HPDE6-E6E7 (cell line): ENCODE measurements around the gene MEGF10.

Experiments
- DNase-seq: peaks from one replicate; pipeline ENCODE4 v3.0.0; 2011; ENCODE audit warnings: missing footprints; ENCODE audit errors: extremely low spot score

The MEGF10 gene

GRCh38 chr5:127367946-127368465 is 77.4 kb downstream of the MEGF10 start:
- no peak for DNase-seq

GRCh38 chr5:127369796-127370195 is 79.2 kb downstream of the MEGF10 start:
- DNase-seq = no peak

GRCh38 chr5:127370631-127371030 is 80.0 kb downstream of the MEGF10 start:
- DNase-seq = no peak

- no peak for DNase-seq
These were observed 83.4 kb downstream of the MEGF10 start for GRCh38 chr5:127373858-127374491.

- DNase-seq = no peak
These were observed 84.5 kb downstream of the MEGF10 start for GRCh38 chr5:127375124-127375523.

- DNase-seq = no peak
These were observed 85.0 kb downstream of the MEGF10 start for GRCh38 chr5:127375544-127376091.

GRCh38 chr5:127377651-127378050 is 87.1 kb downstream of the MEGF10 start:
- DNase-seq = no peak

GRCh38 chr5:127385936-127386335 is 95.3 kb downstream of the MEGF10 start:
- DNase-seq = no peak

- no peak for DNase-seq
These were observed 96.0 kb downstream of the MEGF10 start for GRCh38 chr5:127386557-127386956.

GRCh38 chr5:127389601-127390000 is 99.0 kb downstream of the MEGF10 start:
- no peak for DNase-seq

- no peak for DNase-seq
These were observed 102.2 kb downstream of the MEGF10 start for GRCh38 chr5:127392762-127393161.

- no peak for DNase-seq
These were observed 106.0 kb downstream of the MEGF10 start for GRCh38 chr5:127396490-127397155.

- no peak for DNase-seq
These were observed 107.9 kb downstream of the MEGF10 start for GRCh38 chr5:127398508-127398907.

GRCh38 chr5:127399068-127399467 is 108.5 kb downstream of the MEGF10 start:
- DNase-seq = no peak

GRCh38 chr5:127400539-127400938 is 109.9 kb downstream of the MEGF10 start:
- DNase-seq = no peak

- no peak for DNase-seq
These were observed 110.5 kb downstream of the MEGF10 start for GRCh38 chr5:127400946-127401670.

- DNase-seq = no peak
These were observed 111.8 kb downstream of the MEGF10 start for GRCh38 chr5:127402361-127402760.

- DNase-seq = no peak
These were observed 113.6 kb downstream of the MEGF10 start for GRCh38 chr5:127404190-127404589.

GRCh38 chr5:127406326-127407121 is 115.9 kb downstream of the MEGF10 start:
- DNase-seq = no peak

GRCh38 chr5:127409246-127409917 is 118.8 kb downstream of the MEGF10 start:
- DNase-seq = no peak
